Stimulated activated CD8-positive, alpha-beta memory T cell treated with anti-CD3 and anti-CD28 coated beads, Interleukin-2, amount 100 ng/mL, for 48 hours (primary cell): ENCODE data around the gene AMT.
"Not testable (repeated sequence)": the region's sequence is repeated elsewhere in the genome, so short reads cannot be mapped to it uniquely, and the experiment has no call there.

Source experiments
- DNase-seq, 2 donors: peaks; one replicate each; pipeline ENCODE4 v3.0.0-alpha.2; 2020; ENCODE audit warnings: low read depth in 2 of 2

The AMT gene

DNA sequence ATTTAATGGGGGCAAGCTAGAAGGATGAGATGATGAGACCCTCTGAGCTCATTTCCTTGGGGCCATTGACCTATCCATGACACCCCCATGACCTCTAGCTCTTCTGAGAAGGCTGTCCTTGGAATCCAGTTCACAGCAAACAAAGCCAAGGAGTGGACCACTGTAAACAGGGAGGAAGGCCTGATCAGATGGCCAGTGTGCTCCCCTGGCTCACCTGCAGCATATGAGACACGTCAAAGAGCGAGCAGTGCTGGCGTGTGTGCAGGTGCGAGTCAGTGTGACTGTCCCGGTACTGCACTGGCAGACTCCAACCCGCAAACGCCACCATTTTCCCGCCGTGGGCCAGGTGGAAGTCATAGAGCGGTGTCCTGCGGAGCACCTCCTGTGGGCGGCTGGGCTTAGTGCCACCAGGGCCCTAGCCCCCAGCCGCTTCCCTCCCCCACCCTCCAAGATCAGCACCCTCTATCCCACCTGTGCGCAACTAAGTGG, 339 bp downstream of the AMT start:
- no peak for DNase-seq

DNA sequence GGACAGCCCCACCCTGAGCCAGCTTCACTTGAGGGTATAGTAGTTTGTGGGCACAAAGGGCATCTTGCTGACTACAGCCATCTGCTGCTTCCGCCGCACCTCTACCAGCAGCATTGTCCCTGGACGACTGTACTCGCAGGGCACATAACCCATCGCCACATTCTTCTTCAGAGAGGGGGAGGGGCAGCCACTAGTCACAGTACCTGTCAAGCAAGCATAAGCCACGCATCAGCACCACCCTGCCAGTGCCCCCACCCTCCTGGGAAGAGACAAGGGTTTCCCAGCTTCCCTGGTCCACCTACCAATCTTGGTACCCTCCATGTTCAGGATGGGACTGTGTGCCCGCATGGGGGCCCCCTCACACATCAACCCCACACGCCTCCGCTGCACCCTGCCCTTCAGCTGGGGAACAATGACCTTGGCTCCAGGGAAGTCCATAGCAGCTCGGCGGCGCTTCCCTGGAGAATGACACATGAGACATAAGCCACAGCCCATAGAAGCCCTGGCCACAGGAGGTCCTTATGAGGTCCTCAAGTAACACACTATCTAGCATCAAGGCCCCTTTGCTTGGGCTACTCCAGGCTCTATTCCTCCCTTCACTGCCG, 4.7 kb downstream of the AMT start:
- no peak for DNase-seq

DNA sequence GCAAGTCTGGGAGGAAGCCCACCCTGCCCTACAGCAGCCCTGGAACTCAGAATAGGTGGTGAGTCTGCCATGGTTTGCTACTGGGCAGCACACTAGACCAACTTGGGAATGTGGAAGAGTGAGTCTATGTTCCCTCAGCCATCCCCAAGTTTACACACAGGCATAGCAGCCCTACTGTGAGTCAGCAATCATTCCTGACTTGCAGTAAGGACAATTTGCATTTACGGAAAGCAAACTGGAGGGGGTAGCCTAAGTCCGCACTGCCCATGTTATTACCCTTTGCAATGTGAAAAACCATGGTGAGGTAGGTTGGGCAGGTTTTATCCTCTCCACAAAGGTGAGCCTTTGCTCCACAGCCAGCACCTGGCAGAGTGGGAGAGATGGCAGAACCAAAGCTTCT, 5.4 kb downstream of the AMT start:
- DNase-seq, result no peak

DNA sequence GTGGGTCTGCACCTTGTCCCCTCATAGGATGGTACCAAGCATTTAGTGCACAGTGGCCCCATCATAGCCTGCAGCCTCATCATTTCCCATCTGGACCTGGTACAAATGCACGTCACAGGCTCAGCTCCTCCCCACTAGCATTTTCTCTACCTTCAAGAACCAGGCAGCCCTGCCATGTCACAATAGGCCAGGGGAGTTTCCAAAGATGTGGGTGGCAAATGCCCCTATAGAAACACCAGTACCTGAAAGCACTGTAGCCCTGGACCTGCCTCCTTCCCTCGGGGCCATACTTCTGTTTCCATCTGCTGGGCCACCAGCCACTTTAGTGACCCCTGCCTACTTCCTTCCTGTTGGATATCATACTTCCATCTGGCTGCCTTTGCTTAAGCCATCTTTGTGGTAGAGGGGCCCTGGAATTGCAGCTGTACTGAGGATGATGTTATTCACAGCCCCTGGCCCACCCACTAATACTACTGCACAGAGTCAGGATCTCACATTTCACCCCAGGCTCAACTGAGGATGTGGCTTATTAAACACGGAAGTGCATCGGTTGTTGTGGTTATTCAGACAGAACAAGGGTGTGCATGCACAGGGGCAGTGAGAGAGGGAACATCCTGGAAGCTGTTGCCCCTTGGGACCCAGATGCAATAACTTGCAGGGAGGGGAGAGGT, 6.2 kb downstream of the AMT start:
- peak in 1 of 2 donors; percentile 44 for DNase-seq

DNA sequence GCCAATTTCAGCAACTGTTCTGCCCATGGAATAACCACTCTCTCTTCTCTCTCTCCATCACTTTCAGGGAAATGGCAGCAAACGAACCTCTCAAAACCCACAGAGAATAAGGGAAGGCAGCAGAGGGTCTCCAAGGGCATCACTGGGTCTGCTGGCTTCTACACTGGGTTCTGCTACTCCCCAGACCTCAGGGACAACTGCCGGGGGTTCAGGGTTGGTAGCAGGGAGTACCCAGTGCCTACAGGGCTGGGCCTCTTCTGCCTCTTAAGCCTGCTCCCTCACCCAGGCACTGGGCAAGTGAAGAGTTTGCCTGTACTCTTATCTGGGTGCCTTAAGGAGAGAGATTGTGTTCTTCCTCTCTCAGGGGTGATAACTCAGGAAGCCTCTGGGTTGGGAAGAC, 7.5 kb downstream of the AMT start:
- DNase-seq, result no peak

DNA sequence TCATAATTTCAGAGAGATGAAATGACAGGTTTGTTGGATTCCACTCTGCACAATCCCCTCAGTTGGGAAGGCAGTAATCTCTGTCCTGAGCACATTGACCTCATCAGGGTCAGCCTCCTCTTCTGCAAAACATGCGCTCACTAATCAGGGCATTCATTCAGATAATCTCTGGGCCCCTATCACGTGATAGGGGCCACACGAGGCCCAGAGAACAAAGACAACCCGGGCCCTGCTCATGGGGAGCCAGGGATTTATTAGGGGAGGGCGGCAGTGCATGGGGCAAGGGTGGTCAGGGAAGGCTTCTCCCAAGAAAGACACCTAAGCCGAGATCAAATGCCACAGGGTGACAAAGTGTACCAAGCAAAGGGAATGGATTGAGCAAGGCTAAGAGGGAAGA, 8.9 kb downstream of the AMT start:
- DNase-seq, result no peak

DNA sequence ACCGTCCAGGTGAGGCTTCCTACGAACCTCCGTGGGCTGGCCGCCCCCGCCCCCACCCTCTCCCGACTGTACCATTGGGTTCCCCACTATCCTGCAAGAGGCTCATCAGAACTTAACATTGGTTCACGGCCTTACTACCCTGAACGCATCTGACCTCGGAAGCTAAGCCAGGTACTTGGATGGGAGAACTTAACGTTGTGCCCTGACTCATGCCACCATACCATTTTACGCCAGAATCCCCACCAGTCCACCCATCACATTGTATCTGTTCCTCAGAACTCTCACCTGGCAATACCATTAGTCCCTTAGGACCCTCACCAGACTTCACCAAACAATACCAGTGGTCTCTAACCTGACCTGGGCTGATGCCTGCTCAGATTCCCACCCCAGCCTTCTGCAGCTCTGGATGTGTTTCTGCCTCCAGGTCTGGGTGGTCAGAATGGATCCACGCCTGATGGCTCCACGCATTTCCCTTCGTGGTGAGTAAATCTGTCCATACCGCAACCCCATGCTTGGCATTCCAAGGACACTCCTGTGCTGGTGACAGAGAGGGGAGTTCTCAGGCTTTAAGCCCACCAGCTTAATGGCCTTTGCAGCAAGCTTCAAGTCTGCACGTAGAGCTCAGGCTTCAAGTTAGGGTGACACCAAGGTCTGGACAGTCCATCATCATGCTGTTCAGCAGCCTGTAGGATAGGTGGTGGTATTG, 9.5 kb downstream of the AMT start:
- DNase-seq, result no peak

DNA sequence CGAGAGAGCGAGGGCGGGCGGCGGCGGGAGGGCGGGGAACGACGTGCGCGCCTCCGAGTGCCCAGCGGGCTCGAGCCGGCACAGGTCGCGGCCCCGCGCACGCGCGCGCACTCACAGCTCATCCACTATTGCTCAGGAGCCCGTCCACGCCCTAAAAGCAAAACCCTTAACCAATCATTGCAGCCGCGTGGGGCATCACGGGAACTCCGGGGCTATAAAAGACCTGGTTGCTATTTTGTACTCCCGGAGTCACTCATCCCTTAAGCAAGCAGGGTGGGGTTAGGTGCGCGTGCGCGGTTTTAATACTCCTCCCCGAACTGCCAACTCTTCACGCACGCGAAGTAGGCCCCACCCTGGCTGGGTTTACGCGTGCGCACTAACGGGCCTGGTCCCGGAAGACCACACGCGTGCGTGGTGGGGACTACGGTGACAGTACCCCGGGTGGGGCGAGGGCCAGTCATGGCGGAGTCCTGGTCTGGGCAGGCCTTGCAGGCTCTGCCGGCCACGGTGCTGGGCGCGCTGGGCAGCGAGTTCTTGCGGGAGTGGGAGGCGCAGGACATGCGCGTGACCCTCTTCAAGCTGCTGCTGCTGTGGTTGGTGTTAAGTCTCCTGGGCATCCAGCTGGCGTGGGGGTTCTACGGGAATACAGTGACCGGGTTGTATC, 10.2 kb downstream of the AMT start, which contains the start of the genes RHOA and TCTA:
TSS of gene RHOA (minus strand) at position 9 of the 664 bp plus-strand sequence. CDS start 36,387 bp downstream, outside the sequence.
TSS of gene TCTA (plus strand) at position 456 of the 664 bp plus-strand sequence. CDS start at position 460, 4 bp downstream.
- DNase-seq, result peak; percentile 97 to 98

DNA sequence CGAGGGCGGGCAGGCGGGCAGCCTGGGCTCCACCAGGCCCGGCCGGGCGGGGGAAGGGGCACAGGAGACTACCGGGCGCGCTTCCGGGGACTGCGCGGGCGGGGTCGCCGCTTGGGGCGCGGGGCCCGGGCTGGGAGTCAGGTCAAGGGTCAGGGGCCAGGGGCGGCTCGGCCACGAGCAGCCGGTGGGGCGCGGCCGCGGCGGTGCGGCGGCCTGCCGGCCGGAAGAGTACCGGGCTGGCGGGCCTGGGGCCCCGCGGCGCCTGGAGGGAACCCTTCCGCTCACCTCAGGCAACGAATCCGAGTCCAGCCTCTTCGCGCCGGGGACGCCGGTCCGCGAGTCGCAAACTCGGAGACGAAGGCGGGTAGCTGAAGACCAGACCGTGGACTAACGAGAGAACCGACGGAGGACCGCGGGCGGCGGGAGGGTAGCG, 10.7 kb downstream of the AMT start:
- DNase-seq, result peak; percentile 29 to 48

DNA sequence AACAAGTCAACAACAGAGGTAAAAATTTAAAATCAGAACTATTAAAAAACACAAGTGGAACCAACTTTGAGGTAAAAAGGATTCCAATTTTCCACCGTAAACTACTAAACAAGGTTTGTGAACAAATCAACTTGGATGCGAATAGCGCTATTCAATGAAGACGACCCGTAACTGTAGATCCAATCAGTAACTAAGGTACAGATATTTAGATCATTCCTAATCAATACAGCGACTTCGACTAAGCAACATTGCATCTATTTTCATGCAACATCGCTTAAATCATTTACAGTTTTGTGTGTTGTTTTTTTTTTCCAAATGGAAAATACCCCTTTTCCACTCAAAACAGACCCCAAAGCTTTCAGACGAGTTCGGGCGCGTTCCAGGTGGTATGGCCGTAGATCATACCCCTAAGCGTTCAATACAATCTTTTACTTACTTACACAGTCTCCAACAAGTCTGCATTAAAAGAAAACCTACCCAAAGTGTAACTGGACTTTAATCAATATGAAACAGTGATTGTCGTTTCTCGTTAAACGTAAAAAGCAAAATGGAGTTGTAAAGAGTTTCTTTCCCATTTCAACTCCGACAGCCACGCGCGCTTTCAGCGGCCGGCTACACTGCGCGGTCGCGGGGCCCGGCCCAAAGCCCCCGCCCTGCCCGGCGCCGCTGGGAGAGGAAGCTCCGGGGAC, 11.3 kb downstream of the AMT start:
- DNase-seq, result no peak

DNA sequence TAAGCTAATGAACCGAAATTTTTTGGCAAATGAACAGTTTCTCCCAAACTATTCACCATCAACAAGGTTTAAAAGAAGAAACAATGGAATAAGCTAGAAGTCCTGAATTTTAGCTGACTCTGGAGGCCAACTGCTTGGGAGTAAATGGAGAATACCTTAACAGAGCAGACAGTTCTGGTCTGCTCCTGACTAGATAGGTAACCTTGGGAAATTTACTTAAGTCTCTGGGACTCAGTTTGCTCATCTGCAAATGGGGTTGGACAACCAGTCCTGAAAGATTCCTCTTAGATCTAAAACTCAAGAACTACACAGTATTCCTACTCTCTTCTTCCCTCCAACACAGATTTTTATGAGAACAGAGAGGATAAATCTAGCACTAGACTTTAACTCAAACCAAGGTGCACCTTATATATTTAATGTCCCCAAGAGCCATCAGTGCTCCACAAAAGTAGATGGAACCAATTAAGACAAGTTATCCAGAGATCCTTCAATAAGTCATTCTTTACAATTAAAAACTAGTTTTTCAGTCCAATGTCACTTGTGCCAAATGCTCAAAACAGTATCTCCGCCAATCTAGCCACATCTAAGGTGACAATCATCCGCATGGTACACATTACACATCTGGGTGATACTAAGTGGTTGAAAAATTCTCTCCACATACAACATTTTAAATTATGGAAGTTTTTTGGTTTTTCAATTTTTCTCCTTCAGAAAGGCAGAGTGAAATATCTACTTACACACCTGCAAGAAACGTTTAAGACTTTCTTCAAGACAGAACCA, 12.0 kb downstream of the AMT start:
- DNase-seq, result no peak

DNA sequence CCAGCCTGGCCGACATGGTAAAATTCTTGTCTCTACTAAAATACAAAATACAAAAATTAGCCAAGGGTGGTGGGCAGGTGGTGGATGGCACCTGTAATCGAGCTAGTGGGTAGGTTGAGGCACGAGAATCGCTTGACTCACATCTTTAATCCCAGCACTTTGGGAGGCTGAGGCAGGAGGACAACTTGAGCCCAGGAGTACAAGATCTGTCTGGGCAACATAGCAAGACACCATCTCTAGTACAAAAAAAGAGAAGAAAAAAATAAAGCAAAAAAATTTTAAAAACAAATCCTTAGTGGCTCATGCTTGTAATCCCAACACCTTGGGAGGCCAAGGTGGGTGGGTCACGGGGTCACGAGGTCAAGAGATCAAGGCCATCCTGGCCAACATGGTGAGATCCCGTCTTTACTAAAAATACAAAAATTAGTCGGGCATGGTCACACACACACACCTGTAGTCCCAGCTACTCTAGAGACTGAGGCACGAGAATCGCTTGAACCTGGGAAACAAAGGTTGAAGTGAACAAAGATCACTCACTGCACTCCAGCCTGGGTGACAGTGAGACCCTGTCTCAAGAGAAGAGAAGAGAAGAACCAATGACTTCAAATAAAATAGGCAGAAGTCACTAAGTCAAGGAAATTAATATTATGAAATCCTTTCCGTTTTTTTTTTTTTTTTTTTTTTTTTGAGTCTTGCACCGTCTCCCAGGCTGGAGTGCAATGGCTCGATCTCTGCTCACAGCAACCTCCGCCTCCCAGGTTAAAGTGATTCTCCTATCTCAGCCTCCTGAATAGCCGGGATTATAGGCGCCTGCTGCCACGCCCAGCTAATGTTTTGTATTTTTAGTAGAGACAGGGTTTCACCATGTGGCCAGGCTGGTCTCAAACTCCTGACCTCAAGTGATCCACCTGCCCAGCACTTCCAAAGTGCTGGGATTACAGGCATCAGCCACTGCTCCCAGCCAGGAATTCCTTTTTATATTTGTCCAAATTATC, 15.4 kb downstream of the AMT start:
- no peak for DNase-seq

DNA sequence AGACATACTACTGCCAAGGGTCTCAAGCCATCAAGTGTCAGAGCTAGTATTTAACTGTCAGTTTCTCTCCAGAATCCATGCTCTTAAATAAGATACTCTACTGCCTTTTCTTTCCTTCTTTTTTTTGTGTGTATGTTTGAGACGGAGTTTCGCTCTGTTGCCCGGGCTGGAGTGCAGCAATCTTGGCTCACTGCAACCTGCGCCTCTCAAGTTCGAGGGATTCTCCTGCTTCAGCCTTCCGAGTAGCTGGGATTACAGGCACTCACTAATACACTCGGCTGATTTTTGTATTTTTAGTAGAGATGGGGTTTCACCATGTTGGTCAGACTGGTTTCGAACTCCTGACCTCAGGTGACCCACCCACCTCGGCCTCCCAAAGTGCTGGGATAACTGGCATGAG, 16.7 kb downstream of the AMT start:
- not testable (repeated sequence) for DNase-seq

DNA sequence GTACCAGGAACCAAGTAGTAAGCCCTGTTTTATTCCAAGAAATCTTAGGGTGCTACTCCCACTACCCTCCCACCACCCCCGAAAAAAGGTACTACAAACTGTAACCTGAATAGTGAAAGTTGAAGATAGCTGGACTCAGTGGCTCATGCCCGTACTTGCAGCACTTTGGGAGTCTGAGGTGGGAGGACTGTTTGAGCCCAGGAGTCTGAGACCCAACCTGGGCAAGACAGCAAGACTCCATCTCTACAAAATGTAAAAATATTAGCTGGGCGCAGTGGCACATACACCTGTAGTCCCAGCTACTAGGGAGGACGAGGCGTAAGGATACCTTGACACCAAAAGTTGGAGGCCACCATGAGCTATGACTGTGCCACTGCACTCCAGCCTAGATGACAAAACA, 18.4 kb downstream of the AMT start:
- DNase-seq, result no peak

DNA sequence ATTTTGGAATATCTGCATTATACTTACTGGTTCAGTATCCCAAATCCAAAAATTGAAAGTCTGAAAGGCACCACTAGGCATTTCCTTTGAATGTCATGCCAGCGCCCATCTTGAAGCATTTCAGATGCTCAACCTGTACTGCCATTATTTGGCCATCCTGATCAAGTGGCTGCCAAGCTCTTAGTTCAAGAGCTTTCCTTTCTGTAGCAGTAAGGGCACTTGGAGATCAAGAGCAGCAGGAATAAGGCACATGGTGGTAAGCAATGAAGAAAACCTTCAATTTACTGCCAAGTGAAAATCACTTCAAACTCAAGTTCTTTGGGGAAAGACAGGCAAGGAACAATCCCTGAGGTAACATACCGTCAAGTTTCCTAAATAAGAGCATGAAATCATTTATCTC, 20.5 kb downstream of the AMT start:
- no peak for DNase-seq

DNA sequence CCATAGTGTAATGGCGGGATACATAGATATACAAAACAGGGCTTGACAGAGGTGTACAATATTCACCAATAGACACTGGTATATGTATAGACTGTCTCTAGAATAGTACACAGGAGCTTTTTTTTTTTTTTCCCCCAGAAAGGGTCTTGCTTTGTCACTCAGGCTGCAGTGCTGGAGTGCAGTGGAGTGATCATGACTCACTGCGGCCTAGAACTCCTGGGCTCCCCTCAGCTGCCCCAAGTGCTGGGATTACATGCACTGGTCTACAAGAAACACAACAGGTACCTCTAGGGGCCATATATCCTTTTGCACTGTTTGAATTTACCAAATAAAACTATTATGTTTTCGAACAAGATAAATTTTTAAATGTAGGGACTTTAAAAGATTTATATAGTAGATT, 22.8 kb downstream of the AMT start:
- DNase-seq, result no peak

DNA sequence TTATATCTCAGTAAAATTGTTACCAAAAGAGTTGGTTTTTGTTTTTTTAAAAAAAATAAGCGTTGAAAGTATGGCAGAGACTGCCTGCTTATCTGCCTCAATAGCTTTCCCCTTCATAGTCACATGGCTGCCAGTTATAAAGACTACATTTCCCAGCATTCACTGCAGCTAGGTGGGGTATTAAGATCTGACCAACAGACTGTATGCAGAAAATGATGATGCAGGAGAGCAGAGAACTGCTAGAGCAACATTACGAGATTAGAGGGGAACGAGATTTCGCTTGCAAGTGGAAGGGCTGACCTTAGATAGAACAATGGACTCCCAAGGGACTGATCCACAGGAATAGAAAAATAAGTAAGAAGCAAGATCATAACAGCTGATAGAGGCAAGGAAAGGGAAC, 24.8 kb downstream of the AMT start:
- DNase-seq, result no peak

DNA sequence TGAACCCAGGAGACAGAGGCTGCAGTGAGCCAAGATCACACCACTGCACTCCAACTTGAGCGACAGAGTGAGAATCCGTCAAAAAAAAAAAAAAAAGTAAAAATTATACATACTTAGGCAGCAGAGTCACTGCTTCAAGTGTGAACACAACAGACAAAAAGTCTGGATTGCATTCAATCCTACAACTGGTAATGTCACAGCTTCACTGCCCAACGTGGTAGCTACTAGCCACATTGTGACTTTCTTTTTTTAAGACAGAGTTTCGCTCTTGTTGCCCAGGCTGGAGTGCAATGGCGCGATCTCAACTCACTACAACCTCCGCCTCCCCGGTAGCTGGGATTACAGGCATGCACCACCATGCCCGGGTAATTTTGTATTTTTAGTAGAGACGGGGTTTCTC, 31.0 kb downstream of the AMT start:
- not testable (repeated sequence) for DNase-seq

DNA sequence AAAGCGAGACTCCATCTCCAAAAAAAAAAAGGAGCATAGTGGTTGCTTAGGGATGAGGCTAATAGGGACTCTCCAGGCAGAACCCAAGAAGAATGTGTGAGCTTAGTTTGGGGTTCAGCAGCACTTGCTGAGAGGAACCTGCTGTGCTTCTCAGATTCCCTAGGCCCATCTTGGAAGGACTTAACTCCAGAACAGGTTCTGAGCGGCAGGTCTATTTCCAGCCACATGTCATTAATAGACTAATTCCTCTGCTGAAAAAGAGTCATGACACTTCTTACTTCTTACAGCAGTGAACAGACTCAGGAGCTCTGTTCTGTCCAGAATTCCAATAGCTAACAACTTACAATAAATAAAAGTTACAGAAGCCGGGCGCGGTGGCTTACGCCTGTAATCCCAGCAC, 33.0 kb downstream of the AMT start:
- no peak for DNase-seq
